ENCODE measurements around the gene SLC15A4.

SLC15A4 gene

GRCh38 chr12:128791395-128792322 lies 32.1 kb downstream of the SLC15A4 start:
- H3K79me2 ChIP-seq (ENCODE audit: low read length) = no peaks in the 10 kb centered on the region
- no peaks in the 10 kb centered on the region for H4K20me1 ChIP-seq (ENCODE audit: insufficient read depth, low read length)
- no peaks in the 10 kb centered on the region for H3K9me2 ChIP-seq (replicated peaks; ENCODE audit: insufficient read depth, low read length)
- H3K27ac ChIP-seq (ENCODE audit: low read length) = no peak overlapping the region
- no peaks in the 10 kb centered on the region for H3K36me3 ChIP-seq (replicated peaks; ENCODE audit: insufficient read depth, low read length)
- H3K4me3 ChIP-seq (ENCODE audit: low read length) = no peak overlapping the region
- no peaks in the 10 kb centered on the region for H3K4me1 ChIP-seq (ENCODE audit: low read length)
- no peaks in the 10 kb centered on the region for H3K9me3 ChIP-seq (replicated peaks; ENCODE audit: insufficient read depth, low read length)
- no peak for DNase-seq
- H2AFZ ChIP-seq (ENCODE audit: low read length) = no peak overlapping the region
- TF ChIP-seq EZH2 (optimal IDR thresholded peaks at IDR 0.05; ENCODE audit: low read depth, low read length) (no peak), EZH2phosphoT487 (IDR thresholded peaks at IDR 0.05; ENCODE audit: low read length) (no peak)
- TF ChIP-seq, protein P1, sequence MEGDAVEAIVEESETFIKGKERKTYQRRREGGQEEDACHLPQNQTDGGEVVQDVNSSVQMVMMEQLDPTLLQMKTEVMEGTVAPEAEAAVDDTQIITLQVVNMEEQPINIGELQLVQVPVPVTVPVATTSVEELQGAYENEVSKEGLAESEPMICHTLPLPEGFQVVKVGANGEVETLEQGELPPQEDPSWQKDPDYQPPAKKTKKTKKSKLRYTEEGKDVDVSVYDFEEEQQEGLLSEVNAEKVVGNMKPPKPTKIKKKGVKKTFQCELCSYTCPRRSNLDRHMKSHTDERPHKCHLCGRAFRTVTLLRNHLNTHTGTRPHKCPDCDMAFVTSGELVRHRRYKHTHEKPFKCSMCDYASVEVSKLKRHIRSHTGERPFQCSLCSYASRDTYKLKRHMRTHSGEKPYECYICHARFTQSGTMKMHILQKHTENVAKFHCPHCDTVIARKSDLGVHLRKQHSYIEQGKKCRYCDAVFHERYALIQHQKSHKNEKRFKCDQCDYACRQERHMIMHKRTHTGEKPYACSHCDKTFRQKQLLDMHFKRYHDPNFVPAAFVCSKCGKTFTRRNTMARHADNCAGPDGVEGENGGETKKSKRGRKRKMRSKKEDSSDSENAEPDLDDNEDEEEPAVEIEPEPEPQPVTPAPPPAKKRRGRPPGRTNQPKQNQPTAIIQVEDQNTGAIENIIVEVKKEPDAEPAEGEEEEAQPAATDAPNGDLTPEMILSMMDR (IDR thresholded peaks at IDR 0.05; ENCODE audit: low read length) = no peak
- no peaks in the 10 kb centered on the region for H3K27me3 ChIP-seq (replicated peaks; ENCODE audit: insufficient read depth, low read length)
- H3F3A ChIP-seq (ENCODE audit: insufficient read depth, low read length) = no peaks in the 10 kb centered on the region
- H3K9ac ChIP-seq (ENCODE audit: low read length) = no peak overlapping the region
- no peak overlapping the region for H3K4me2 ChIP-seq (ENCODE audit: low read depth, low read length)

- H2AFZ ChIP-seq (ENCODE audit: low read length) = no peak overlapping the region
- no peaks in the 10 kb centered on the region for H3K4me1 ChIP-seq (ENCODE audit: low read length)
- DNase-seq = no peak
- H4K20me1 ChIP-seq (ENCODE audit: insufficient read depth, low read length) = no peaks in the 10 kb centered on the region
- no peak overlapping the region for H3K27ac ChIP-seq (ENCODE audit: low read length)
- no peak overlapping the region for H3K9ac ChIP-seq (ENCODE audit: low read length)
- no peaks in the 10 kb centered on the region for H3K79me2 ChIP-seq (ENCODE audit: low read length)
- no peaks in the 10 kb centered on the region for H3K27me3 ChIP-seq (replicated peaks; ENCODE audit: insufficient read depth, low read length)
- no peaks in the 10 kb centered on the region for H3F3A ChIP-seq (ENCODE audit: insufficient read depth, low read length)
- H3K36me3 ChIP-seq (replicated peaks; ENCODE audit: insufficient read depth, low read length) = no peaks in the 10 kb centered on the region
- no peak overlapping the region for H3K4me3 ChIP-seq (ENCODE audit: low read length)
- H3K4me2 ChIP-seq (ENCODE audit: low read depth, low read length) = no peak overlapping the region
- no peaks in the 10 kb centered on the region for H3K9me3 ChIP-seq (replicated peaks; ENCODE audit: insufficient read depth, low read length)
- TF ChIP-seq, protein P1 (IDR thresholded peaks at IDR 0.05; ENCODE audit: low read length) = no peak
- H3K9me2 ChIP-seq (replicated peaks; ENCODE audit: insufficient read depth, low read length) = no peaks in the 10 kb centered on the region
Measured at GRCh38 chr12:128790653-128791373, 32.9 kb downstream of the SLC15A4 start.

DNA sequence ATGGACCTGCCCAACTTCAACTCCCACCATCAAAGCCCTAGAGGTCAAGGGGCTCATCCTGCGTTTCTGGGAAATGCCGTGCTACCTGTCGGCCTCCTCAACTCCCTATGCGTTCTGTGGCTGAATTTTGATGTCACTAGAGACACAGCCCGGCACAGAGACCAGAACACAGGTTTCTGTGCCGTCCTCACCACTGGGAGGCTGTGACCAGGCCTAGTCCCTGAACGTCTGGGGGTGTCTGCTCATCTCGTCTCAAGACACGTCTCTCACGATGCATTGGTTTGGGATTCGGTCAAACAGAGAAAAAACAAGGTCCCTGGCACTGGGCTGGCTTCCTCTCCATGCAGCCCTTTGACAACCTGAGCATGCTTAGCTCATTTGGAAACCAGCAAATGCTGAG lies 33.5 kb downstream of the SLC15A4 start:
- TF ChIP-seq EZH2 (optimal IDR thresholded peaks at IDR 0.05; ENCODE audit: low read depth, low read length) (no peak), EZH2phosphoT487 (IDR thresholded peaks at IDR 0.05; ENCODE audit: low read length) (no peak)
- TF ChIP-seq, protein P1 (IDR thresholded peaks at IDR 0.05; ENCODE audit: low read length) = no peak
- Histone ChIP-seq H3K4me3 (ENCODE audit: low read length) (no peak overlapping the region), H3K4me2 (ENCODE audit: low read depth, low read length) (no peak overlapping the region), H3K36me3 (replicated peaks; ENCODE audit: insufficient read depth, low read length) (no peaks in the 10 kb centered on the region), H3F3A (ENCODE audit: insufficient read depth, low read length) (no peaks in the 10 kb centered on the region), H3K4me1 (ENCODE audit: low read length) (no peaks in the 10 kb centered on the region), H3K9me3 (replicated peaks; ENCODE audit: insufficient read depth, low read length) (no peaks in the 10 kb centered on the region), H3K27ac (ENCODE audit: low read length) (no peak overlapping the region), H2AFZ (ENCODE audit: low read length) (no peak overlapping the region), H3K9ac (ENCODE audit: low read length) (no peak overlapping the region), H3K9me2 (replicated peaks; ENCODE audit: insufficient read depth, low read length) (no peaks in the 10 kb centered on the region), H3K27me3 (replicated peaks; ENCODE audit: insufficient read depth, low read length) (no peaks in the 10 kb centered on the region), H4K20me1 (ENCODE audit: insufficient read depth, low read length) (no peaks in the 10 kb centered on the region), H3K79me2 (ENCODE audit: low read length) (no peaks in the 10 kb centered on the region)
- no peak for DNase-seq
